ENCODE results near the gene PLCL2.

- no peak for TF ChIP-seq CTCF (IDR thresholded peaks at IDR 0.05)
- no peak for TF ChIP-seq POLR2A (IDR thresholded peaks at IDR 0.05)
These were observed 23.5 kb downstream of the PLCL2 start for GRCh38 chr3:16908016-16908807.
